Suppressor macrophage (primary cell): ENCODE measurements around the gene APOBEC3A.
A peak's percentile ranks its signal among the peaks of the same experiment; 100 is the strongest.
"Not testable (repeated sequence)": the region's sequence is repeated elsewhere in the genome, so short reads cannot be mapped to it uniquely, and the experiment has no call there.

Experiments used
- DNase-seq, 4 experiments: peaks; one replicate each; pipeline ENCODE4 v3.0.0-alpha.2; 2020 to 2022

APOBEC3A gene

GRCh38 chr22:38959590-38959989 is 2.2 kb downstream of the APOBEC3A start:
- DNase-seq: no peak

GRCh38 chr22:38960673-38961072 is 3.3 kb downstream of the APOBEC3A start:
- not testable (repeated sequence) for DNase-seq

DNA sequence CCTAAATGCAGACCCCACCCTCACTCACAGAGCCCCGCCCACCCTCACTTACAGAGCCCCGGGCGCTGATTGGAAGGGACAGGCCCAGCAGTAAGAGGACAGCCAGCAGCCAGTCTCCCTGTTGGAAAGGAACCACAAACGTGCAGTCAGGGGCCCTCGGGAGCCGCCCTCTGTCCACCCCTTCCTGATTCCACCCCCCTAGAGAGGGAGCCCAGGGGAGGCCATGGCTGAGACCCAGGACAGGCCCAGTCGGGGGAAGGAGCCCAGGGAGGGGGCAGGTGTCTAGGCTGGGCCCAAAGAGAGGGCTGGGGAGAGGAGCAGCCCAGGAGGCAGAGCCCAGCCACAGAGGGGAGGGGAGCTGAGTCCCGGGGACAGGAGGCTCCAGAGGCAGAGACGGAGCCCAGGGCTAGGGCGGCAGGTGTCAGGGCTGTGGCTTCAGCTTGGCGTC is 5.9 kb downstream of the APOBEC3A start:
- DNase-seq: not testable (repeated sequence)

GRCh38 chr22:38963872-38964271 is 6.5 kb downstream of the APOBEC3A start:
- no peak for DNase-seq

- DNase-seq: no peak
Observed at GRCh38 chr22:38964306-38964705, 6.9 kb downstream of the APOBEC3A start.

GRCh38 chr22:38964989-38965388 is 7.6 kb downstream of the APOBEC3A start:
- DNase-seq: peak; percentile 42 to 64 (median 58)

DNA sequence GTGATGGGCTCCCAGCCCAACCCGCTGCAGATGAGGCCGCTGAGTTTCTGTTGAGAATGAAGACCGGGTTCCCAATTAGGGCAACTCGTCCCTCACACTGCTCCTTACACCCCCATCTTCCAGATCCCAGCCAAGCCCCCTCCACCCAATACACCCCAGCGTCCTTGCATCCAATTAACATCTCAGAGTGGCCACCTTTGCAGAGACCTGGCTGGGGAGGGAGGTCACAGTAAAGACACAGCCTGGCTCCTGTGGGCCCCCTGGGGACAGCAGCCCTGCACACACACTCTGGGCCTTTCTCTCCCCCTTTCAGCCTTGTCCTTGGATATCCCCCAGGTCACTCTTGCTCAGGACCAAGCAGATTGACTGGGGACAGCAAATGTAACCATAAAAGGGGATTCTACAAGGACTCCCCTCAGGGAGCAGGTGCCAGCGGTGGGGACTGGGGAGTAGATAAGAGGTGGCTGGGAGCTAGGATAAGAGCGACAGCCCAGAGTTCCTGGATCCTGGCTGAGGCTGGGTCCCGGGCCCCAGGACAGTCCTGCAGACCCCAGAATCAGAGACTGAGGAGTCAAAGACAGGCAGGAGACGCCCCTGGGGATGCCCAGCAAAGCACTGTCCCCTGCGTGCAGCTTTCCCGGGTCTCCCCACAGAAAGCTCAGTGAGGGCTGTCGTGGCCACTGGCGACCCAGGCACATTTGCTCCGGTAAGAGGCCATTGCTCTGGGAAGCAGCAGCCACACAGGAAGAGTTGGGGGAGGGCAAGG is 8.4 kb downstream of the APOBEC3A start:
- DNase-seq: no peak

- no peak for DNase-seq
Observed at GRCh38 chr22:38966380-38966702, 8.9 kb downstream of the APOBEC3A start.

- DNase-seq: no peak
Observed at GRCh38 chr22:38966942-38967341, 9.5 kb downstream of the APOBEC3A start.

DNA sequence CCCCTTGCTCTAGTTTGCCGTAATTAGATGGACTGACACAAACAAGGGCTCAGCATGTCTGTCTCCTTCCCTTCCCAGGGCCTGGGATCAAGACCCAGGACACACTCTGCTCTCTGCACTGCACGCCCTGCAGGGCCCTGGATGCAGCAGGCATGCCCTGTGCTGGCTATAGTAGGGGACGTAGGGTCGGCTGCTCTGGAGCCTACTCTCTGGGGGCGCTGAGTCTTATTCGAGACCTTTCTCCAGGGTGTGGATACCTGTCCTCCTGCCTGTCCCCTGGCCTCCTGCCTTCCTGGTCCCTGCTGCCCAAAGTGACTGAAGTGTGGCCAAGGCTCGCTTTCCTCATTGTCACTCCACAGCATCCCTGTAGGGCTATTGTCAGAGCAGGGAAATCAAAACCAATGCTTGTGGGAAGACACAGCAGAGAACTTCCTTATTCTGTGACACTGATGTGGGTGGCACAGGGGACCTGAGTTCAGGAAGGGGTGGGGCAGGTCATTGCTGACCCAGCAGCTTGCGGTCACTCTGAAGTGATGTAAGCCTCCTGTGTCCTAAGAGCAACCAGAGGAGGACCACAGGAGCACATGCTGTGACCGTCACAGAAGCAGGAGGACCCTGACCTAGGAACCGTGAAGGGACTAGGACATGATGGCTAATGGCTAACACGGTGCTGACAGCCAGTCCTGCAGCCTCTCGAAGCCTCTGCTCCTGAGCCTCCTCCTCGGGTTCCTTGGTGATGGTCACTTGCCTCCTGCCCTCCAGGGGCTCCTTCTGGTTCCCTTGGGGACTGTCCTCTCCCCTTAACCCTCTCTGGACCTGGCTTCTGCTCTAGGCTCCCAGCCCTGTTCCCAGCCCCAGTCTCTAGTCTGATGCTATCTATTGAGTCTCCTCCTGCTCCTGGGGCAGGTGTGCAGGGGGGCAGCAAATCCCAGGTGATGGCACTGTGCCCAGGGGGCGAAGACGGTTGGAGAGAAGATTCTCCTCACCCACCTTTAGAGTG is 10.3 kb downstream of the APOBEC3A start:
- DNase-seq: peak; percentile 92 to 98 (median 96)

GRCh38 chr22:38968801-38969200 is 11.4 kb downstream of the APOBEC3A start:
- DNase-seq: no peak

DNA sequence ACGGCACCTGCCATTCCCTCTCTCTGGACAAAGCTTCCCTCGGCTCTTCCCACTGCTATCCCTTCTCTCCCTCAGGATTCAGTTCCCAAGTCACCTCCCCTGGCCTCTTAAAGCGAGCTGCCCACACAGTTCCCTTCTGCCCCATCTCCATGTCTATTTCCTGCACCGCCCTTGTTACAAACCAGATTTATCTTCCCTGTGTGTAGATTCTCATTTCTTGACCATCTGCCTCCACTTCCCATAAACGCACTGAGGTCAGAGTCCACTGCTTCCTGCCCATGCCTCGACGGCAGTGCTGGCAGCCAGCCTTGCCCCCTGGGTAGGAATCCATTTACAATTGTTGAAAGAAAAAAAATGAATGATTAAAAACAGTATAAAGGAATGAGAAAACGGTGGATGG is 13.1 kb downstream of the APOBEC3A start:
- DNase-seq: peak; percentile 27 to 64 (median 52)

GRCh38 chr22:38971202-38971601 is 13.8 kb downstream of the APOBEC3A start:
- no peak for DNase-seq

GRCh38 chr22:38971791-38972190 is 14.4 kb downstream of the APOBEC3A start:
- DNase-seq: no peak

DNA sequence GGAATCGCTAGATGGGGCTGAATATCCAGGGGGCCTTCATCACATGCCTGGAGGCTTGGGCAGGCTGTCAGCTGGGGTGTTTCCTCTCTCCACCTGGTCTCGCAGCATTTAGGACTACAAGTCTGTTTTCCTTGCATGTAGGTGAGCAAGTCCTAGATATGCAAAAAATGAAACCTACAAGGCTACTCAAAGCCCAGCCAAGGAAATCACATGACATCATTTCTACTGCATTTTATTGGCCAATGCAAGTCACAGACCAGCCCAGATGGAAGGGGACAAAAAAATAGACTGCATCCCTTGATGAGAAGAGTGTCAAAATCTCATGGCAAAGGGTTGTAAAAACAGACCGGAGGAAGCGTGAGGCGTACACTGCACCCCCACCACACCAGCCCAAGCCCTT is 15.1 kb downstream of the APOBEC3A start:
- no peak for DNase-seq

- peak; percentile 50 to 74 (median 68) for DNase-seq
Observed at GRCh38 chr22:38973289-38974169, 16.1 kb downstream of the APOBEC3A start.

DNA sequence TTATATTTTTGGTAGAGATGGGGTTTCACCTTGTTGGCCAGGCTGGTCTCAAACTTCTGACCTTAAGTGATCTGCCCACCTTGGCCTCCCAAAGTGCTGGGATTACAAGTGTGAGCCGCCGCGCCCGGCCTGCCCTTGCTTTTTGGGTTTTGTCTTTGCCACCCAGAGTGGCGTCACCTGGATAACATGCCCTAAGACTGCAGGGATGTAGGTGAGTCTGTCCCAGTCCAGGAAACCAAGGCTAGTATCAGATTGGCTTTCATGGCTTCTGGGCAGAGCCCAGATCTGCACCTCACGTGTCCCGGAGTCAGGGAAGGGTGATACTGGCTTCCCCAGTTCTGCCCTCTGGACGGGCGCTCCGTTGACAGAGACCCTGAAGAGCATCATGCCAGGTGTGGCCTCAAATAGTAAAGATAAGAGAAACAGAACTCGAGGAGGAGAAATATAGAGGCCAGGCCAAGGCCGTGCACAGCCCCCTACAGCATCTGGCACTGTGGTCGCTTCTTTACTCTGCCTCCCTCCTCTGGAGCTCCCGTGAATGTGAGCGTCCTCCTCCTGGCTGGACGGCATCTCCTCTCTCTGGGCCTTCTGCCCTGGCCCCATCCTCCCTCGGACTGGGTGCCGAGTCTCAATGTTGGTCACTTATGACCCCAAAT is 16.9 kb downstream of the APOBEC3A start:
- DNase-seq: no peak

DNA sequence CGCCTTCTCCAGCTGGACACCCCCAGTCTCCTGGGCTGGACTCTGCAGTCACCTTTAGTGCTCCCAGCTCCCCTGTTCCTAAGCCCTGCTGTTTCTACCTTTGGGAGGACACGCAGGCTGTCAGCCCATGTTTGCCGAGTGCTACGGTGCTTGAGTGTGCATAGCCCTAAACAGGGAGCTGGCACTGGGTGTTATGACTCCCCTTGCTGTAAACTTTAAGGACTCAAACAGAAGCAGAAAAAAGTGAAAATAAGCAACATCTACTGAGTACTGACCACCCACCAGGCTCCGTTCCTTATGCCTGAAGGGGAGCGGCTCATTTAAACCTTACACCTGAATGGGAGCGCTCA is 17.4 kb downstream of the APOBEC3A start:
- no peak for DNase-seq

- peak in 1 of 4 experiments; percentile 19 for DNase-seq
Observed at GRCh38 chr22:38977289-38977688, 19.9 kb downstream of the APOBEC3A start.

GRCh38 chr22:38980587-38980986 is 23.2 kb downstream of the APOBEC3A start:
- not testable (repeated sequence) for DNase-seq

DNA sequence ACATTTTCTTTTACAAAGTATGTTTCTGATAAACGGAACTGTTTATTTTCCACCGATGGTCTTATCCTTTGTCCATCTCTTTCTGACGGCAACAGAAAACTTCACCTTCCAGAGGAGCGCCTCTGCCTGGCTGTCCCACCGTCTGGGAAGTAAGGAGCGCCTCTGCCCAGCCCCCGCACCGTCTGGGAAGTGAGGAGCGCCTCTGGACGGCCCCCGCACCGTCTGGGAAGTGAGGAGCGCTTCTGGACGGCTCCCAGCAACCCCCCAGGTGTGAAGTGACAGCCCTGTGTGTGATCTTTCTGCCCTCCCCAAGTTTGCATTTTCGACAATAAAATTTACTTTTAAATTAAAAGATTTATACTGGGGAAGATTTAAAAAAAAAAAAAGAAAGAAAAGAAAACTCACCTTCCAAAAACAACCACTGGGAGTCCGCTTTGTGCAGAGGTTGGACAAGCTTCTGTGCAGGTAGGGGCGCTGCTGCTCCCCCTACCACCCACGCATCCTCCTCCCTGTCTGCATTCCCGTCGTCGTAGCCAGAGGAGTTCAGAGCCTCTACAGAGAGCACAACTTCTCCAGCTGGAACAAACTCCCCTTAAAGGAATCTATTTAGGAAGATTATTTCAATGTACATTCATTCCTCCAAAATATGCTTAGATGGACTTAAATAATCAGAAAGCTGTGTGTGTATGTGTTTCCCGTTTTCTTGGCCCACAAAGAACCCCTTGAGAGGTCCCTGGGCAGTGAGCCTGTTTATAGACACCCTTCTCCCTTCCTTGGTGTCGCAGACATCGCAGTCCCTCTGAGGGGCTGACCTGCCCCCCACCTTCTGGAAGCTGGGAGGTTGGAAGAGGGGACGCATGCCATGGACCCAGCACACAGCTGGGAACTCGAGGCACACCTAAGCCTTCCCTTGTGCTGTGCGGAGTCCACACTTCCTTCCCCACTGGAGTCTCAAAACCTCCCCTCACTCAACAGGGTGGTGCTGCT is 23.9 kb downstream of the APOBEC3A start:
- peak in 2 of 4 experiments; percentile 38 to 41 for DNase-seq
